Measurements from ENCODE around the gene PTPRN2.

- TF ChIP-seq CTCF (conservative IDR thresholded peaks at IDR 0.05 in 1 of 2, IDR thresholded peaks at IDR 0.05 in 1 of 2; ENCODE audit: extremely low read depth in 1 of 2, insufficient read depth in 1 of 2, low read depth in 1 of 2, low read length in 2 of 2), result no peak
- no peak for TF ChIP-seq EZH2 (IDR thresholded peaks at IDR 0.05; ENCODE audit: borderline replicate concordance, low read length)
Observed at GRCh38 chr7:157643525-157643970, 944.1 kb downstream of the PTPRN2 start.

Measured in mammary epithelial cell (primary cell).